Testis (tissue), 2 donors: ENCODE data around the gene ADAMTS14.

ENCODE experiments used
- POLR2A ChIP-seq: fragments of 450-650 bp; IDR thresholded peaks from one replicate; pipeline ENCODE4 v1.6.1; 2017; ENCODE audit warnings: antibody characterized with exemption, mild to moderate bottlenecking, moderate library complexity
- TF ChIP-seq, protein P1 (sequence below), 3 experiments: fragments of 450-650 bp in 2 of 3; fragments of 200-600 bp in 1 of 3; sonication (generic) in 1 of 3; IDR thresholded peaks; one replicate each; pipeline ENCODE4 v1.5.1; 2016 to 2019; ENCODE audit warnings: antibody characterized with exemption in 3 of 3, mild to moderate bottlenecking in 2 of 3, moderate library complexity in 1 of 3

DNA sequence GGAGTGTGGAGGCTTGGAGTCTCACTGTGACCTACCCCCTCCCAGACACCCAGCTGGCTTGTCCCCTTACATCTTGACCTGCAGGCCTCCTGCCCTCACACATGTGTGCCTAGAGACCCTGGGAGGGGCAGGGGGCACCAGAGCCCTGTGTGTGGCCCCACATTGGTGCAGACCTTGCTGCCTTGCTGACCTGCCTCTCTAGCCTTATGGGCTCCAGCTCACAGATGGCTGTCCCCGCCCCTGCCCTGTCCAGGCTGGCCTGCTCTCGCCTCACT lies 9.4 kb downstream of the ADAMTS14 start:
- TF ChIP-seq, protein P1, sequence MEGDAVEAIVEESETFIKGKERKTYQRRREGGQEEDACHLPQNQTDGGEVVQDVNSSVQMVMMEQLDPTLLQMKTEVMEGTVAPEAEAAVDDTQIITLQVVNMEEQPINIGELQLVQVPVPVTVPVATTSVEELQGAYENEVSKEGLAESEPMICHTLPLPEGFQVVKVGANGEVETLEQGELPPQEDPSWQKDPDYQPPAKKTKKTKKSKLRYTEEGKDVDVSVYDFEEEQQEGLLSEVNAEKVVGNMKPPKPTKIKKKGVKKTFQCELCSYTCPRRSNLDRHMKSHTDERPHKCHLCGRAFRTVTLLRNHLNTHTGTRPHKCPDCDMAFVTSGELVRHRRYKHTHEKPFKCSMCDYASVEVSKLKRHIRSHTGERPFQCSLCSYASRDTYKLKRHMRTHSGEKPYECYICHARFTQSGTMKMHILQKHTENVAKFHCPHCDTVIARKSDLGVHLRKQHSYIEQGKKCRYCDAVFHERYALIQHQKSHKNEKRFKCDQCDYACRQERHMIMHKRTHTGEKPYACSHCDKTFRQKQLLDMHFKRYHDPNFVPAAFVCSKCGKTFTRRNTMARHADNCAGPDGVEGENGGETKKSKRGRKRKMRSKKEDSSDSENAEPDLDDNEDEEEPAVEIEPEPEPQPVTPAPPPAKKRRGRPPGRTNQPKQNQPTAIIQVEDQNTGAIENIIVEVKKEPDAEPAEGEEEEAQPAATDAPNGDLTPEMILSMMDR (IDR thresholded peaks at IDR 0.05) = no peak
- TF ChIP-seq POLR2A = no peak
